PC-3 (cell line): ENCODE measurements around the gene COL25A1. TPM values are rescaled to one million over a fixed set of nuclear protein-coding genes. Genes with fewer than 3 reads are reported as not detected.

Experiments used
- ATAC-seq: fragments of 200-7000 bp; cut with Tn5 transposase; 2 replicates; pipeline ENCODE4 v1.9.1; 2020; ENCODE audit warnings: mild to moderate bottlenecking, moderate library complexity
- BruUV-seq: library from RNA; stranded (reverse); fragments of 400-500 nt; replicated peaks from 2 replicates; lab custom pipeline; 2021; lab: Mats Ljungman, UMichigan
- CTCF ChIA-PET: fragments of 300-600 bp; sonication (Branson Sonifier 250); formaldehyde crosslinking; loops from one replicate; lab custom pipeline; 2022; ENCODE audit warnings: antibody characterized with exemption; lab: Charles Lee
- POLR2A ChIA-PET: fragments of 300-600 bp; sonication (Branson Sonifier 250); formaldehyde crosslinking; loops from one replicate; lab custom pipeline; 2022; ENCODE audit warnings: antibody characterized with exemption; ENCODE audit not compliant: unreplicated experiment; lab: Charles Lee
- DNase-seq: peaks from one replicate; pipeline ENCODE4 v3.0.0-alpha.2; 2015
- H2AFZ ChIP-seq: fragments of 300-600 bp; sonication (generic); 2 replicates; pipeline ENCODE4 v1.6.0; 2016; ENCODE audit warnings: antibody characterized with exemption, low read length
- H3F3A ChIP-seq: fragments of 300-600 bp; sonication (generic); one replicate; pipeline ENCODE4 v1.6.0; 2017; ENCODE audit warnings: antibody characterized with exemption, low read length, control low read depth, mild to moderate bottlenecking; ENCODE audit not compliant: unreplicated experiment
- H3K27ac ChIP-seq: fragments of 300-600 bp; sonication (generic); 2 replicates; pipeline ENCODE4 v1.5.1; 2016; ENCODE audit warnings: mild to moderate bottlenecking, low read length
- H3K27me3 ChIP-seq: fragments of 300-600 bp; sonication (generic); 2 replicates; pipeline ENCODE4 v1.6.1; 2016; ENCODE audit warnings: low read length, mixed read lengths
- H3K36me3 ChIP-seq: fragments of 300-600 bp; sonication (generic); 2 replicates; pipeline ENCODE4 v1.6.1; 2016; ENCODE audit warnings: low read depth, mixed run types, low read length, mixed read lengths
- H3K4me1 ChIP-seq: fragments of 300-600 bp; sonication (generic); 2 replicates; pipeline ENCODE4 v1.5.1; 2016; ENCODE audit warnings: low read length; ENCODE audit not compliant: insufficient read depth
- H3K4me2 ChIP-seq: fragments of 300-600 bp; sonication (generic); 2 replicates; pipeline ENCODE4 v1.6.0; 2016; ENCODE audit warnings: low read length
- H3K4me3 ChIP-seq: fragments of 300-600 bp; sonication (generic); 2 replicates; pipeline ENCODE4 v1.5.1; 2016; ENCODE audit warnings: mild to moderate bottlenecking, low read length, mixed read lengths
- H3K79me2 ChIP-seq: fragments of 300-600 bp; sonication (generic); 2 replicates; pipeline ENCODE4 v1.6.1; 2017; ENCODE audit warnings: low read length, mixed read lengths
- H3K9ac ChIP-seq: fragments of 300-600 bp; sonication (generic); 2 replicates; pipeline ENCODE4 v1.6.0; 2016; ENCODE audit warnings: mild to moderate bottlenecking, low read length
- H3K9me2 ChIP-seq: fragments of 300-600 bp; sonication (generic); replicated peaks from 2 replicates; pipeline ENCODE4 v1.6.1; 2016; ENCODE audit warnings: mixed run types, low read length, mixed read lengths
- H3K9me3 ChIP-seq: fragments of 300-600 bp; sonication (generic); 2 replicates; pipeline ENCODE4 v1.6.1; 2016; ENCODE audit warnings: low read length, mixed read lengths
- H4K20me1 ChIP-seq: fragments of 300-600 bp; sonication (generic); 2 replicates; pipeline ENCODE4 v1.6.1; 2016; ENCODE audit warnings: low read length, mixed read lengths
- EZH2 ChIP-seq: fragments of 300-600 bp; sonication (generic); IDR thresholded peaks from one replicate; pipeline ENCODE4 v1.6.1; 2017; ENCODE audit warnings: antibody characterized with exemption, mild to moderate bottlenecking, low read length; ENCODE audit not compliant: unreplicated experiment
- EZH2phosphoT487 ChIP-seq: fragments of 300-600 bp; sonication (generic); IDR thresholded peaks from 2 replicates; pipeline ENCODE4 v1.6.1; 2018; ENCODE audit warnings: mild to moderate bottlenecking, antibody characterized with exemption, low read length, borderline replicate concordance
- intact Hi-C: fragments of 100-400 bp; cut with micrococcal nuclease; formaldehyde crosslinking; loops from 2 replicates; pipeline ENCODE4 v1.9.0; 2023
- total RNA-seq: library from RNA; depleted of rRNA; stranded (reverse); fragments of >200 nt; gene quantifications from 2 replicates; pipeline ENCODE4 v1.2.3, GENCODE V29; 2014
- TF ChIP-seq, protein P1 (sequence below): fragments of 300-600 bp; sonication (generic); conservative IDR thresholded peaks from 2 replicates; pipeline ENCODE4 v1.5.1; 2017; ENCODE audit warnings: antibody characterized with exemption, low read depth, mild to moderate bottlenecking, low read length

The COL25A1 gene
- total RNA-seq, 1 experiment from 2014 or later = not detected

DNA sequence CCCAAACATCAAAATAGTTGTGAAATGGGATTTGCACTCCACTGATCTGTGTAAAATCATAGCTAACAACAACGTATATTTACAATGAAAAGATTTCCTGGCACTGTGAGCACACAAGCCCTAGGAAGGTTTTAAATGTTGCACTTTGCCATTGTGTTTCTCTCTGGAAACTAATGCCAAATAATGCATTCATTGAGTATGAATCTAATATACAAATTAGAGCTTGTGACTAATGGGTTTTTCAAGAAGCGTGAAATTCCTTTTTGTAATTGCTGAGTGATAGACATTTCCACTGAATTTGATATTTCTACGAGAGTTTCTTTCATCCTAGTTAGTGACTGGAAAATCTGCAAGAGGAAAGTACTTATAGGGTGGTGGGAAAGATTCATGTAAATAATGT lies 135.9 kb downstream of the COL25A1 start:
- BruUV-seq = no TSS peak
- ATAC-seq = no peak

DNA sequence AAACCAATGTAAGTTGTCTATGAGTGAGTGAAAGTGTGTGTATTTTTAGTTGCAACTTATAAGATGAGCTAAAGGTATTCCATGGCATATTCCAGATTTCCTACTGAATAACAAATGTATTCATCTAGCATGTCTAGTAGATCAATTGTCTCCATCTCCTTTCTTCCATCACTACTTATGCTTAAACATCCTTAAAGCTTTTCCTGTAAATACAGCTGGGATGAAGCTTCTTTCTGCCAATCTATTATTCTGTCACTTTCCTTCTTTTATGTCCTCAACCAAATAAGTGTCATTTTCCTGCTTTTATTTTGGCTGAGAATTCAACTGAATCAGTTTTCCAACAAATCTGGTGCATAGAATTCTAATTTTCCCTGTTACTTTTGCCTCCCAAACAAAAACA lies 136.3 kb downstream of the COL25A1 start:
- Histone ChIP-seq H3K9ac (no peak overlapping the region), H3K9me2 (no peaks in the 10 kb centered on the region), H3K4me3 (no peak overlapping the region), H3K4me2 (no peak overlapping the region), H3F3A (no peaks in the 10 kb centered on the region), H3K9me3 (no peaks in the 10 kb centered on the region), H2AFZ (no peak overlapping the region), H3K36me3 (no peaks in the 10 kb centered on the region), H3K27me3 (no peaks in the 10 kb centered on the region), H3K27ac (no peak overlapping the region), H4K20me1 (no peaks in the 10 kb centered on the region), H3K4me1 (no peaks in the 10 kb centered on the region), H3K79me2 (no peaks in the 10 kb centered on the region)
- DNase-seq (no peak), ATAC-seq (no peak)
- intact Hi-C loops = no loop called here
- BruUV-seq = no TSS peak
- CTCF ChIA-PET = no interaction called here
- TF ChIP-seq, protein P1, sequence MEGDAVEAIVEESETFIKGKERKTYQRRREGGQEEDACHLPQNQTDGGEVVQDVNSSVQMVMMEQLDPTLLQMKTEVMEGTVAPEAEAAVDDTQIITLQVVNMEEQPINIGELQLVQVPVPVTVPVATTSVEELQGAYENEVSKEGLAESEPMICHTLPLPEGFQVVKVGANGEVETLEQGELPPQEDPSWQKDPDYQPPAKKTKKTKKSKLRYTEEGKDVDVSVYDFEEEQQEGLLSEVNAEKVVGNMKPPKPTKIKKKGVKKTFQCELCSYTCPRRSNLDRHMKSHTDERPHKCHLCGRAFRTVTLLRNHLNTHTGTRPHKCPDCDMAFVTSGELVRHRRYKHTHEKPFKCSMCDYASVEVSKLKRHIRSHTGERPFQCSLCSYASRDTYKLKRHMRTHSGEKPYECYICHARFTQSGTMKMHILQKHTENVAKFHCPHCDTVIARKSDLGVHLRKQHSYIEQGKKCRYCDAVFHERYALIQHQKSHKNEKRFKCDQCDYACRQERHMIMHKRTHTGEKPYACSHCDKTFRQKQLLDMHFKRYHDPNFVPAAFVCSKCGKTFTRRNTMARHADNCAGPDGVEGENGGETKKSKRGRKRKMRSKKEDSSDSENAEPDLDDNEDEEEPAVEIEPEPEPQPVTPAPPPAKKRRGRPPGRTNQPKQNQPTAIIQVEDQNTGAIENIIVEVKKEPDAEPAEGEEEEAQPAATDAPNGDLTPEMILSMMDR = no peak
- TF ChIP-seq EZH2 = no peak
- no peak for TF ChIP-seq EZH2phosphoT487
- POLR2A ChIA-PET = no interaction called here

More for the DNA sequence above, 135.9 kb downstream of the COL25A1 start:
- DNase-seq = no peak
- Histone ChIP-seq H3K4me2 (no peak overlapping the region), H3K9me3 (no peaks in the 10 kb centered on the region), H3K36me3 (no peaks in the 10 kb centered on the region), H3K79me2 (no peaks in the 10 kb centered on the region), H3F3A (no peaks in the 10 kb centered on the region), H3K27me3 (no peaks in the 10 kb centered on the region), H3K4me1 (no peaks in the 10 kb centered on the region), H3K27ac (no peak overlapping the region), H3K9me2 (no peaks in the 10 kb centered on the region), H2AFZ (no peak overlapping the region), H3K4me3 (no peak overlapping the region), H3K9ac (no peak overlapping the region), H4K20me1 (no peaks in the 10 kb centered on the region)
- TF ChIP-seq, protein P1 = no peak
- ChIA-PET CTCF (no interaction called here), POLR2A (no interaction called here)
- intact Hi-C loops = no loop called here

DNA sequence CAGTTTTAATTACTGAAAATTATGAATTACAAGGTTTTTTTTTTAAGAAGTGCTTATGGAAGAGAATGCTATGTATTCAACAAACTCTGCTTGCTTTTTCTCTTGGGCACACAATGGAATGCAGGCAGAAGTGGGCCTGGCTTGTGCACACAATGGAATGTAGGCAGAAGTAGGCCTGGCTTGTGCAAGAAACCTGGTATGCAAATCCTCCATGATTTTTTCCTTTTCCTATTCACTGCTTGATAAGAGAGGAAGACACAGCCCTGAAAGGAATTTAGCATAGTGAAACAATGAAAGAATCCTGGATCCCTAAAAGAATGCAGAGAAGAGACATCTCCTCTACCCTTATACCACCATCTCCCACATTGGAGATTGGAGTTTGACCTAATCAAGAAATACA lies 138.4 kb downstream of the COL25A1 start:
- no TSS peak for BruUV-seq
- Histone ChIP-seq H4K20me1 (no peaks in the 10 kb centered on the region), H3K4me3 (no peak overlapping the region), H3K27me3 (0 out of 2 replicates have a peak, but pooled peaks cover 2% of the 10 kb centered on the region), H3K4me1 (no peaks in the 10 kb centered on the region), H3K79me2 (no peaks in the 10 kb centered on the region), H3K4me2 (no peak overlapping the region), H3K9me3 (no peaks in the 10 kb centered on the region), H2AFZ (no peak overlapping the region), H3K9me2 (no peaks in the 10 kb centered on the region), H3F3A (no peaks in the 10 kb centered on the region), H3K27ac (no peak overlapping the region), H3K36me3 (no peaks in the 10 kb centered on the region), H3K9ac (no peak overlapping the region)
- intact Hi-C loops = no loop called here
- ChIA-PET CTCF (no interaction called here), POLR2A (no interaction called here)
- TF ChIP-seq EZH2phosphoT487 (no peak), EZH2 (no peak)
- no peak for ATAC-seq
- no peak for DNase-seq
